Uterus (tissue), 4 donors: ENCODE data around the gene CEP250. TPM values are rescaled to one million over a fixed set of nuclear protein-coding genes. Genes with fewer than 3 reads are reported as not detected.

Experiments used
- DNase-seq, 2 donors: peaks; one replicate each; pipeline ENCODE4 v3.0.0-alpha.2; 2019 to 2020
- H3K27ac ChIP-seq, 2 donors: fragments of 200-600 bp; sonication (generic); 1 replicate in 1 of 2; 2 replicates in 1 of 2; pipeline ENCODE4 v1.5.1; 2016 to 2018
- H3K27me3 ChIP-seq, 2 donors: fragments of 200-600 bp; sonication (generic); one replicate each; pipeline ENCODE4 v1.5.1; 2018 to 2019; ENCODE audit warnings: control low read depth in 1 of 2
- H3K36me3 ChIP-seq, 2 donors: fragments of 200-600 bp; sonication (generic); one replicate each; pipeline ENCODE4 v1.5.1; 2019; ENCODE audit warnings: control low read depth in 1 of 2
- H3K4me1 ChIP-seq, 2 donors: fragments of 200-600 bp; sonication (generic); one replicate each; pipeline ENCODE4 v1.5.1; 2018 to 2019; ENCODE audit warnings: control low read depth in 1 of 2
- H3K4me3 ChIP-seq, 2 donors: fragments of 200-600 bp; sonication (generic); 1 replicate in 1 of 2; 2 replicates in 1 of 2; pipeline ENCODE4 v1.5.1; 2018 to 2019; ENCODE audit warnings: mild to moderate bottlenecking in 1 of 2
- H3K9me3 ChIP-seq, 2 donors: fragments of 200-600 bp; sonication (generic); one replicate each; pipeline ENCODE4 v1.5.1; 2019; ENCODE audit warnings: control low read depth in 1 of 2
- CTCF ChIP-seq, 4 experiments: fragments of 200-600 bp in 2 of 4; fragments of 450-650 bp in 2 of 4; sonication (generic) in 2 of 4; IDR thresholded peaks; one replicate each; pipeline ENCODE4 v1.5.1; 2016 to 2019; ENCODE audit warnings: antibody characterized with exemption in 4 of 4, mild to moderate bottlenecking in 2 of 4, moderate library complexity in 1 of 4
- POLR2A ChIP-seq, 2 donors: fragments of 450-650 bp; IDR thresholded peaks; one replicate each; pipeline ENCODE4 v1.6.1; 2016; ENCODE audit warnings: antibody characterized with exemption in 2 of 2, mild to moderate bottlenecking in 1 of 2, moderate library complexity in 1 of 2
- intact Hi-C: fragments of 100-400 bp; cut with DNase I; formaldehyde crosslinking; loops from one replicate; pipeline ENCODE4 v1.15.1; 2023; ENCODE audit warnings: low total_unique reads
- total RNA-seq, 4 donors: library from RNA; depleted of rRNA in 3 of 4; stranded (reverse); fragments of >200 nt in 3 of 4; gene quantifications; one replicate each; pipeline versions ENCODE4 v1.1.0 to v1.2.4, GENCODE V29; 2014 to 2023
- donor health status: DM: yes; HTN: yes; CAD: no.

CEP250 gene
- total RNA-seq, 4 donors from 2014 or later: 9.2 to 44.2 (median 41.5) TPM

GRCh38 chr20:35556871-35557270 is 101.5 kb downstream of the CEP250 start:
- no peak overlapping the region for H3K4me3 ChIP-seq
- intact Hi-C loops: no loop called here
- H3K36me3 ChIP-seq: no peaks in the 10 kb centered on the region
- DNase-seq: no peak
- no peak overlapping the region for H3K27ac ChIP-seq
- H3K27me3 ChIP-seq: no peaks in the 10 kb centered on the region
- no peak for TF ChIP-seq POLR2A (IDR thresholded peaks at IDR 0.05)
- TF ChIP-seq CTCF (IDR thresholded peaks at IDR 0.05): no peak
- no peaks in the 10 kb centered on the region for H3K9me3 ChIP-seq
- H3K4me1 ChIP-seq: no peaks in the 10 kb centered on the region

- DNase-seq: no peak
Measured at GRCh38 chr20:35558451-35558850, 103.1 kb downstream of the CEP250 start.

GRCh38 chr20:35559042-35559693 is 103.8 kb downstream of the CEP250 start:
- intact Hi-C loops: no loop called here
- no peak overlapping the region for H3K27ac ChIP-seq
- no peaks in the 10 kb centered on the region for H3K4me1 ChIP-seq
- TF ChIP-seq POLR2A (IDR thresholded peaks at IDR 0.05) (no peak), CTCF (IDR thresholded peaks at IDR 0.05) (no peak)
- no peaks in the 10 kb centered on the region for H3K36me3 ChIP-seq
- H3K4me3 ChIP-seq: no peak overlapping the region
- H3K9me3 ChIP-seq: no peaks in the 10 kb centered on the region
- DNase-seq: no peak
- no peaks in the 10 kb centered on the region for H3K27me3 ChIP-seq

More at GRCh38 chr20:35558451-35558850, 103.1 kb downstream of the CEP250 start:
- H3K4me1 ChIP-seq: no peaks in the 10 kb centered on the region
- intact Hi-C loops: no loop called here
- no peak overlapping the region for H3K27ac ChIP-seq
- TF ChIP-seq CTCF (IDR thresholded peaks at IDR 0.05): no peak
- no peak for TF ChIP-seq POLR2A (IDR thresholded peaks at IDR 0.05)
- H3K4me3 ChIP-seq: no peak overlapping the region
- no peaks in the 10 kb centered on the region for H3K27me3 ChIP-seq
- H3K9me3 ChIP-seq: no peaks in the 10 kb centered on the region
- no peaks in the 10 kb centered on the region for H3K36me3 ChIP-seq

GRCh38 chr20:35560105-35560511 is 104.7 kb downstream of the CEP250 start:
- no peak for DNase-seq
- no peak for TF ChIP-seq POLR2A (IDR thresholded peaks at IDR 0.05)
- no peak for TF ChIP-seq CTCF (IDR thresholded peaks at IDR 0.05)
- no peaks in the 10 kb centered on the region for H3K9me3 ChIP-seq
- no peaks in the 10 kb centered on the region for H3K36me3 ChIP-seq
- intact Hi-C loops: no loop called here
- H3K4me3 ChIP-seq: no peak overlapping the region
- no peaks in the 10 kb centered on the region for H3K27me3 ChIP-seq
- no peak overlapping the region for H3K27ac ChIP-seq
- no peaks in the 10 kb centered on the region for H3K4me1 ChIP-seq

GRCh38 chr20:35560541-35560940 is 105.1 kb downstream of the CEP250 start:
- Histone ChIP-seq H3K9me3 (no peaks in the 10 kb centered on the region), H3K27me3 (no peaks in the 10 kb centered on the region), H3K36me3 (no peaks in the 10 kb centered on the region), H3K4me3 (no peak overlapping the region), H3K27ac (no peak overlapping the region), H3K4me1 (no peaks in the 10 kb centered on the region)
- intact Hi-C loops: no loop called here
- DNase-seq: no peak
- no peak for TF ChIP-seq CTCF (IDR thresholded peaks at IDR 0.05)
- TF ChIP-seq POLR2A (IDR thresholded peaks at IDR 0.05): no peak
